ENCODE results near the gene TARS3.
A peak's percentile ranks its signal among the peaks of the same experiment; 100 is the strongest.

DNA sequence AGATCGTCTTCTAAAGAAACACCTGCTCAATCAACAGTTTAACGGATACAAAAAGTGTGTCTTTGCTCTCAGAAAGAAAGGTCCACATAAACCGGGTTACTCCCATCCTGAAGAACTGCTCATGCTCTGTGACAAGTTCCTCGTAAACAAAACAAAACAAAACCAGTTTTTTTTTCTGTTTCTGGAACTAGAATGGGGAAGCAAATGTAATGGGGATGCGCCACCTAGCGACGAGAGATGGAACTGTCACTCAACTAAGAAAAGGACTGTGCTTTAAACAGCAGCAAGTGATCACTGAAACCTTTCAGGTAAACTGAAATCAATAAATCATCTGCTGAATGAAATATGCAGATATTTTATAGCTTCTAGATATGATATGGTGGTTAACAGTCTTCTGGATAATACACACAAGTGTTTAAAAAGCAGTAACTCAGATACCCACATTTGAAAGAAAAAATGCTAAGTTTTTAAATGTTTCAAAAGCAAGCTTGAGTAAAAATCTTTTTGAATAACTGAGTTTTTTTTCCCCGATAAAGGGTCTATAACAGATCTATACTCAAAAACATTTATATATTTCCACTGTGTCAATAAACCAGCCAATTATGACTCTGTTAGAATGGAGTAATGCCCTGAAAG lies 83.0 kb downstream of the TARS3 start:
- TF ChIP-seq, protein P1, sequence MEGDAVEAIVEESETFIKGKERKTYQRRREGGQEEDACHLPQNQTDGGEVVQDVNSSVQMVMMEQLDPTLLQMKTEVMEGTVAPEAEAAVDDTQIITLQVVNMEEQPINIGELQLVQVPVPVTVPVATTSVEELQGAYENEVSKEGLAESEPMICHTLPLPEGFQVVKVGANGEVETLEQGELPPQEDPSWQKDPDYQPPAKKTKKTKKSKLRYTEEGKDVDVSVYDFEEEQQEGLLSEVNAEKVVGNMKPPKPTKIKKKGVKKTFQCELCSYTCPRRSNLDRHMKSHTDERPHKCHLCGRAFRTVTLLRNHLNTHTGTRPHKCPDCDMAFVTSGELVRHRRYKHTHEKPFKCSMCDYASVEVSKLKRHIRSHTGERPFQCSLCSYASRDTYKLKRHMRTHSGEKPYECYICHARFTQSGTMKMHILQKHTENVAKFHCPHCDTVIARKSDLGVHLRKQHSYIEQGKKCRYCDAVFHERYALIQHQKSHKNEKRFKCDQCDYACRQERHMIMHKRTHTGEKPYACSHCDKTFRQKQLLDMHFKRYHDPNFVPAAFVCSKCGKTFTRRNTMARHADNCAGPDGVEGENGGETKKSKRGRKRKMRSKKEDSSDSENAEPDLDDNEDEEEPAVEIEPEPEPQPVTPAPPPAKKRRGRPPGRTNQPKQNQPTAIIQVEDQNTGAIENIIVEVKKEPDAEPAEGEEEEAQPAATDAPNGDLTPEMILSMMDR (IDR thresholded peaks at IDR 0.05; ENCODE audit: extremely low read depth in 1 of 2, insufficient read depth in 1 of 2, low read depth in 1 of 2, low read length in 2 of 2), result peak; percentile 81 to 82
- TF ChIP-seq MAX (IDR thresholded peaks at IDR 0.05; ENCODE audit: insufficient read depth, insufficient read length) (no peak), MYC (IDR thresholded peaks at IDR 0.05; ENCODE audit: low read depth, low read length) (no peak), EZH2 (IDR thresholded peaks at IDR 0.05; ENCODE audit: borderline replicate concordance, low read depth, low read length, severe bottlenecking) (no peak), POLR2A (IDR thresholded peaks at IDR 0.05; ENCODE audit: low read depth, low read length) (no peak), POLR2AphosphoS5 (IDR thresholded peaks at IDR 0.05; ENCODE audit: insufficient read depth, low read depth, low read length) (no peak), JUN (IDR thresholded peaks at IDR 0.05; ENCODE audit: borderline replicate concordance, insufficient read depth, insufficient read length, low read depth) (no peak)
